ENCODE results near the gene RFX5.
A peak's percentile ranks its signal among the peaks of the same experiment; 100 is the strongest.
"Not testable (repeated sequence)": the region's sequence is repeated elsewhere in the genome, so short reads cannot be mapped to it uniquely, and the experiment has no call there.

Gene RFX5

DNA sequence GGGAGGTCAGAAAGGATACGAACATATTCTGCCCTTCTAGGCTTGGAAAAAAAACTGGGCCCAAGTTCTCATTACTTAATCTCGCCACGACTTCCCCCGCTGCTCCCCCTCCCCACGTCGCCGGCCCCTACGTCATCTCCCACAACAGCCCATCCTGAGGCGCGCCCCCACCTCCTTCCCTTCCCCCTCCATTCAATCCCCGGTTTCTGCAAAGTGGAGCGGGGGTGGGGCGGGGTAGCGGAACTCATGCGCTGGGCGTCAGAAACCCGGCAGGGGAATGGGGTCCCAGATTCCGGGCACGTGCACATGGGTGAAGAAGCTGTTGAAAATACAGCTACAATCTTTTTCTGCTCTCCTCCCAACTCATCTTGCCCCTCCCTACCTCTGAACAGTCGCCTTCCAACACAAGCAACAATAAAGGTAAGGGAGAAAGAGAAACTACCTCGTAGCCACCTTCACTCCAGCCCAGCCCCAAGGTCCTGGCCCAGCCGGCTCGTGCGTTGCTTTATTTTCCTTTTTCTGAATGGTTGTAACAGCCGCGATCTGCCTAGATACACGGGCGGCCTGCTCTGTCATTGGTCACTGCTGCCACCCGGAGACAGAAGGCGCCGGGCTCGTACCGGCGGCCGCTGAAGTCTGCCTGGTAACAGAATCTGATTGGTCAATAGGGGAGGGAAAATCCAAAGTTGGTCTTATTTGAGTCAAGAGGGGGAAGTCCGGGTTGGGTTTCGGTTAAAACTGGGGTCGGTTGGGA, at the start of gene RFX5:
TSS of gene RFX5 (minus strand) at position 484 of the 754 bp plus-strand sequence. CDS start 932 bp downstream, outside the sequence.
- H3K4me3 ChIP-seq (replicated peaks in 1 of 2; ENCODE audit: low read depth in 2 of 2, low read length in 2 of 2), result peak within 1 kb of the TSS; percentile 70 to 78
- peak; percentile 98 to 99 for DNase-seq (ENCODE audit: low read depth in 2 of 2)
- TF ChIP-seq, protein P1, sequence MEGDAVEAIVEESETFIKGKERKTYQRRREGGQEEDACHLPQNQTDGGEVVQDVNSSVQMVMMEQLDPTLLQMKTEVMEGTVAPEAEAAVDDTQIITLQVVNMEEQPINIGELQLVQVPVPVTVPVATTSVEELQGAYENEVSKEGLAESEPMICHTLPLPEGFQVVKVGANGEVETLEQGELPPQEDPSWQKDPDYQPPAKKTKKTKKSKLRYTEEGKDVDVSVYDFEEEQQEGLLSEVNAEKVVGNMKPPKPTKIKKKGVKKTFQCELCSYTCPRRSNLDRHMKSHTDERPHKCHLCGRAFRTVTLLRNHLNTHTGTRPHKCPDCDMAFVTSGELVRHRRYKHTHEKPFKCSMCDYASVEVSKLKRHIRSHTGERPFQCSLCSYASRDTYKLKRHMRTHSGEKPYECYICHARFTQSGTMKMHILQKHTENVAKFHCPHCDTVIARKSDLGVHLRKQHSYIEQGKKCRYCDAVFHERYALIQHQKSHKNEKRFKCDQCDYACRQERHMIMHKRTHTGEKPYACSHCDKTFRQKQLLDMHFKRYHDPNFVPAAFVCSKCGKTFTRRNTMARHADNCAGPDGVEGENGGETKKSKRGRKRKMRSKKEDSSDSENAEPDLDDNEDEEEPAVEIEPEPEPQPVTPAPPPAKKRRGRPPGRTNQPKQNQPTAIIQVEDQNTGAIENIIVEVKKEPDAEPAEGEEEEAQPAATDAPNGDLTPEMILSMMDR (IDR thresholded peaks at IDR 0.05; ENCODE audit: low read depth, low read length), result no peak

DNA sequence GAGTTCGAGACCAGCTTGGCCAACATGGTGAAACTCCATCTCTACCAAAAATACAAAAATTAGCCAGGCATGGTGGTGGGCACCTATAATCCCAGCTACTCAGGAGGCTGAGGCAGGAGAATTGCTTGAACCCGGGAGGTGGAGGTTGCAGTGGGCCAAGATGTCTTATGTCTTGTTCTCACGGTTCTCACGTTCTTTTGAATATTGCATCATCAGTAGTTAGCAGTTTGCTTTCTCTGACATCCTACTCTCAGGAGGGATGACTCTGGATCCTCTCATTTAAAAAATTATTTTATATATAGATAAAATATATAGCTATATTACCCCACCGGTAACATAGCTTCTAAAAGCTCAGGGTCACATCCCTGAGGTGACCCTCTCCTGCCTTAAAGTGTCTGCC, 49.2 kb upstream of the RFX5 start:
- H3K4me3 ChIP-seq (replicated peaks in 1 of 2; ENCODE audit: low read depth in 2 of 2, low read length in 2 of 2), result not testable (repeated sequence)
- DNase-seq (ENCODE audit: low read depth in 2 of 2), result peak in 1 of 2 donors; percentile 38

DNA sequence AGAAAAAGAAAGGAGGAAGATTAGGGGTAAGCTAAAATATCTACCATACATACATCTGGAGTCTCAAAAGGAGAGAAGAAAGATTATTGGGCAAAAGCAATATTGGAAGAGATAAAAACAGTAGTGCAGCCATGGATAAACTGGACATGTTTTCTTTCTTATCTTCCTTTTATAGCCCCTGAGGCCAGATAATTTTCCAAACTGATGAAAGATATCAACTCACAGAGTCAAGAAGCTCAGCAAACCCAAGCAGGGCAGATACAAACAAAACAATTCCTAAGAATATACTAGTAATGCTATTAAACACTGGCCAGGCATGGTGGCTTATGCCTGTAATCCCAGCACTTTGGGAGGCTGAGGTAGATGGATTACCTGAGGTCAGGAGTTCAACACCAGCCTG, 46.5 kb upstream of the RFX5 start:
- DNase-seq (ENCODE audit: low read depth in 2 of 2), result no peak
- H3K4me3 ChIP-seq (replicated peaks in 1 of 2; ENCODE audit: low read depth in 2 of 2, low read length in 2 of 2), result no peak overlapping the region
- TF ChIP-seq, protein P1 (IDR thresholded peaks at IDR 0.05; ENCODE audit: low read depth, low read length), result no peak

DNA sequence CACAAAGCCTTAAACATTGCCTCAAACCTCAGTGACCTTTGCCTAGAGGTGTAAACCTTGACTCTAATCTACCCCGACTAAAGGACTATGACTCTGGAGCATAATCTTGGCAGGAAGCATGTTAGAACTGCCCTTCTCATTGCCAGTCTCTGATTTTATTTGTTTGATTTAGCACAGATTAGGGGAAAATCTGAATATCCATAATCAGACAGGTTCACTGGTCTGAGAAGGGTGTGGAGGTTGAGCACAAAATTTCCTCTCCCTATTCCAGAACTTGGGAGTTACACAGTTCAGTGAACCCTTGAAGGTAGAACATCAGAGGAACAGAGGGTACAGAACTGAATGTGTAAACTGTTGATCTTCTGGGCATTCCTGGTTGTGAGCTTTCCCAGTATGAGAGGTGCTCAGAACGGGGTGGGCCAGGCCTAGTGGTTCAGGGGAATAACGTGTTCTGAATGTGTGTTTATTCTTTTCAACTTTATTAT, 44.1 kb upstream of the RFX5 start:
- H3K4me3 ChIP-seq (replicated peaks in 1 of 2; ENCODE audit: low read depth in 2 of 2, low read length in 2 of 2), result no peak overlapping the region
- TF ChIP-seq, protein P1 (IDR thresholded peaks at IDR 0.05; ENCODE audit: low read depth, low read length), result no peak
- DNase-seq (ENCODE audit: low read depth in 2 of 2), result no peak

DNA sequence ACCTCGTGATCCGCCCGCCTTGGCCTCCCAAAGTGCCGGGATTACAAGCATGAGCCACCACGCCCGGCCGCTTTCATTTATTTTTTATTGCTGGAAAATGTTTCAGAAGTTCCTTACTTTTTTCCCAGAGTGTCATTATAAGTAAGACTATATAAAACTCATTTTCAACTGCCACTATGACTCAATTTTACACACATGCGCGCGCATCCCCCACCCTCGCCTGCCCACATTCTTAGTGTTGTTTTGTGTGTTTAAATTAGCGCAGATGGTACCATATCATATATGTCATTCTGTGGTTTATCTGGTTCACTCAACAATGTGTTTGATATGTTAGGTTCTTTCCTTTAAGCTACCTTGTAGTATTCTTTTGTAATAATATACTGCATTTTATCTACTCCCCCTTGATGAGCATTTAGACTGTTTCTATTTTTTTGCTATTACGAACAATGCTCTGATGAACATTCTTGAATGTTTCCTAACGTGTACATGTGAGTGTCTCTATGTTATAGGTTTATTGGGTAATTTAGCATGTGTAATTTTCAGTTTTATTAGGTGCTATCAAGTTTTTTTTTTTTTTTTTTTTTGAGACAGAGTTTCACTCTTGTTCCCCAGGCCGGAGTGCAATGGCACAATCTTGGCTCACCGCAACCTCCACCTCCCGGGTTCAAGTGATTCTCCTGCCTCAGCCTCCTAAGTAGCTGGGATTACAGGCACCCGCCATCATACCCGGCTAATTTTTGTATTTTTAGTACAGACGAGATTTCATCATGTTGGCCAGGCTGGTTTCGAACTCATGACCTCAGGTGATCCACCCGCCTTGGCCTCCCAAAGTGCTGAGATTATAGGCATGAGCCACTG, 43.4 kb upstream of the RFX5 start:
- DNase-seq (ENCODE audit: low read depth in 2 of 2); H3K4me3 ChIP-seq (replicated peaks in 1 of 2; ENCODE audit: low read depth in 2 of 2, low read length in 2 of 2): not testable (repeated sequence)

DNA sequence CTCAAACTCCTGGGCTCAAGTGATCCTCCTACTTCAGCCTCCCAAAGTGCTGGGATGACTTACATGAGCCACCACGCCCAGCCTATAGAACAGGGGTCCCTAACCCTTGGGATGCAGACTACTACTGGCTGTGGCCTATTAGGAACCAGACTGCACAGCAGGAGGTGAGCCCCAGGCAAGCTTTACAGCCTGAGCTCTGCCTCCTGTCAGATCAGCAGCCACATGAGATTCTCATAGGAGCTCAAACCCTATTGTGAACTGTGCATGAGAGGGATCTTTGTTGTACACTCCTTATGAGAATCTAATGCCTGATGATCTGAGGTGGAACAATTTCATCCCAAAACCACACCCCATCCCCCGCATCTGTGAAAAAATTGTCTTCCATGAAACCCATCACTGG, 39.0 kb upstream of the RFX5 start:
- TF ChIP-seq, protein P1 (IDR thresholded peaks at IDR 0.05; ENCODE audit: low read depth, low read length), result no peak
- DNase-seq (ENCODE audit: low read depth in 2 of 2), result no peak
- no peak overlapping the region for H3K4me3 ChIP-seq (replicated peaks in 1 of 2; ENCODE audit: low read depth in 2 of 2, low read length in 2 of 2)

DNA sequence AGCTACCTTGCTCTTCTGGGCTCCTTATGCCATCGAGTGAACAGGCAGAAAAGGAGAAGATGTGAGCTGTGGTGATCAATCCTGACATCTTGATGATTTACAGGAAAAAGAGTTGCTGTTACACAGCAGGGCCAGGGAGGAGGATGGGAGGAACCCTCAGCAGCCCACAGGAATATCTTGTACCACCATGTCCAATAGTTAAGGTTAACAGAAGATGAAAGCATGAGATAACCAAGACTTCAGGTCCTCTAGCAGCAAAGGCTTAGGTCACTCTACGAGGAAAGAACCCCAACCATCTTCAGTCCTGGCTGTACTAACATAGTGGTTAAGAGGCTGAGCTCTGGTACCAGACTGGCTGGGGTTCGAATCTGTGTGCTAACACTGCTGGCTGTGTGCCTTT, 37.5 kb upstream of the RFX5 start:
- TF ChIP-seq, protein P1 (IDR thresholded peaks at IDR 0.05; ENCODE audit: low read depth, low read length), result no peak

More for the DNA sequence above, 37.5 kb upstream of the RFX5 start:
- H3K4me3 ChIP-seq (replicated peaks in 1 of 2; ENCODE audit: low read depth in 2 of 2, low read length in 2 of 2), result no peak overlapping the region
- no peak for DNase-seq (ENCODE audit: low read depth in 2 of 2)

Data from cardiac fibroblast (primary cell).